Posterior cingulate gyrus (tissue), 11 donors: ENCODE data around the gene HIVEP3.
A peak's percentile ranks its signal among the peaks of the same experiment; 100 is the strongest.
"Not testable (repeated sequence)": the region's sequence is repeated elsewhere in the genome, so short reads cannot be mapped to it uniquely, and the experiment has no call there.

Experiments used
- DNase-seq, 10 donors: peaks; one replicate each; pipeline versions ENCODE4 v3.0.0 to v3.0.0-alpha.2; 2020 to 2021; ENCODE audit warnings: mixed read lengths in 3 of 10
- intact Hi-C: fragments of 100-400 bp; cut with DNase I; formaldehyde crosslinking; loops from one replicate; pipeline ENCODE4 v1.15.1; 2023

Gene HIVEP3

DNA sequence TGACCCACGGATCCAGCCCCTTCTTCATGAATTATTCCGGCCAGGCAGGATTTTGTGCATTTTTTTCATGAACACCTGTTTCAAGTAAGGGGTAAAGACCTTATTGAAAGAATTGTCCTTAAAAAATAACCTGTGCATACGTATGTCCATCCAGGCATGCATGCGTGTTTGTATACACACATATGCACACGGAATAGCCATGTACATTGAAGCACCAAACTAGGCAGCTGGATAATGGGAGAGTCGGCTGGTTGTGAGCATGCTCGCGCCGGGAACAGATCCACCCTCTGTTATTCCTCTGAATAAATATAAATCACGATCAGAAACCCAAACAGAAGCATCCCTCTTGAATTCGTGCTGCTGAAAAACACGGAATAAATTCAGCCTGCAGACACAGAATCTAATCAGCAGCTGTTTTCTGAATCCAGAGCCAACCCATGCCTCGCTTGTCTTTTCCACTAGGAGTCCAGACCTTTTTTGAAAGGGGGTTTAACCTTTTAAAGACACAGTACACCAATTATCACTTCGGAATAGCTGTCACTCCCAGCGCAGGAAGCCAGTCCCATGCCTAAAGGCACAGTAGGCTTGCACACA lies at the start of gene HIVEP3:
Gene HIVEP3, minus strand, starts transcription at position 473 of the 594 bp plus-strand sequence.
- DNase-seq: peak in 9 of 10 donors; percentile 36 to 91 (median 53)
- intact Hi-C loops: loop anchor here (10.0 kb wide), 1 partner anchor 116 kb away; no protein-coding TSS in a partner anchor

DNA sequence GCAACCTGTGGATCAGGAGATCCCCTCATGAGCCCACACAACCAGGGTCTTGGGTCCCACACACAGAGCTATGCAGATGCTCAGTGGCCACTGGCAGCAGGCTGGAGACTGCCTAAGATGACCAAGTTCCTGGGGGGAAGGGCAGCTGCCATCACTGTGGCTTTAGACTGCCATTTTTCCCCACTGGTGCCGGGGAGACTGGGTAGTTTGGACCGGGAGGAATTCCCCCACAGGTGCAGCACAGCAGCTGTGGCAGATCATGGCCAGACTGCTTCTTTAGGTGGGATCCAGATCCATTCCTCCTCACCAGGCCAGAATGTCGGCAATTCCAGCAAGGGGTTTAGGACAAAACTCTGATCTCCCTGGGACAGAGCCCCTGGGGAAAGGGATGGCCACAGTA lies 45.7 kb upstream of the HIVEP3 start:
- intact Hi-C loops: no loop called here
- DNase-seq: no peak

DNA sequence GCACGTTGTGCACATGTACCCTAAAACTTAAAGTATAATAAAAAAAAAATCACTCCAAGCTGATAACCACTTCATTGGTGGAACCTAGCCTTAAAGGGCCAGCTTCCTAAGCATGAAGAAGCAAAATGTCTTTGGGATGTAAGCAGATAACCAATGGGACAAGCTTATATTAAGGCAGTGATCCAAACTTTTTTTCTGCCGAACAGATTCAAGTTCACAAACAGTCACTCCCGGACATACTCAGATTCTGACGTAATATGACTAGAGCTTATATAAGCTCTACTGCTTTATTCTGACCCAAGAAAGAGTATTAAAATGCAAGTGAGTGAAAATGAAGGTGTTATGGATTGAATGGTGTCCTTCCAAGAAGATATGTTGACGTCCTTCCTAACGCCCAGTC lies 44.9 kb upstream of the HIVEP3 start:
- DNase-seq: no peak
- intact Hi-C loops: no loop called here

DNA sequence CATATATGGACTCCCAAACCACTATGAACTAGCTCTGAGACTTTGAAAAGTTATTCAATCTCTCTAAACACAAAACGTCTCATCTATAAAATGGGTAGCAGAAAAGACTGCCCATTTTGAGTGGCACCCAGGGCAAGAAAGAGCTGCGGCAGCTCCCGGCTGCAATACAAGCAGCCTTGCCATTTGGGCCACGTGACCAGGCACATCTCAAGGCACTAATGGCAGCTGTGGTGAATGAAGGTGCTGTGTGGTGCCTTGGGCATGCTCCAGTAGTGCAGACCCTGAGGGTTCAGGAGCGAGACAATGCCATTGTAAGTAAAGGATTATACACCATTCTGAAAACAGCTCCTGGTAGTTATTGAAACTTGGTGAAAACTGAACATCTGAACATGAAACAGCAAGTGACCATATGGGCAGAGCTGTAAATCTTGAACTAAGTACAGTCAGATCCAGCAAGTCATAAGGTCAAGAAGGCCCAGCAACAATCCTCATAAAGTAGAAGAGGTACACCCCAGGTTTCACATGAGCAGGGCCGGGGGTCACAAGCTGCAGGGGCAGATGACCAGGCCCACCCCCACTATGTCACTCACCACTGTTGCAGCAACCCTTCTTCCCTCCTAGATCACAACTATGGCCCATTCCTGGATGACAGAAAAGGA lies 39.4 kb upstream of the HIVEP3 start:
- DNase-seq: no peak
- intact Hi-C loops: no loop called here

DNA sequence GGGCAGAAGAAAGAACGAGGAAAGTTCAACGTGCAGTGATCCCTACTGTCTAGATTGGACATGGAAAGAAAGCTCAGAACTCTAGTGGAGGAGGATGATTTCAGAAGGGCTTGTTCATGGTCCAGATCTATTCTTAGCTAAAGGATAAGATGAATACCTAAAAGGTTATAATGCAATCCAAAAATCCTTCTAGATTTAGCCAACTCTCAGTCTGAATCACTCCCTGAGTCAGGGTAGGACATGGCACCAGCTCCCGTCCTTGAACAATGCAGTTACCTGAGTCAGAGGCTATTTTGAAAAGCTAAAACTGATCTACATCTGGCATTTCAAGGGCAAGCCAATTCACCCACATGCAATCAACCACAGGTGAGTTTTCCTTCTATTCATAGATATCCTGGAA lies 38.8 kb upstream of the HIVEP3 start:
- DNase-seq: no peak
- intact Hi-C loops: no loop called here

DNA sequence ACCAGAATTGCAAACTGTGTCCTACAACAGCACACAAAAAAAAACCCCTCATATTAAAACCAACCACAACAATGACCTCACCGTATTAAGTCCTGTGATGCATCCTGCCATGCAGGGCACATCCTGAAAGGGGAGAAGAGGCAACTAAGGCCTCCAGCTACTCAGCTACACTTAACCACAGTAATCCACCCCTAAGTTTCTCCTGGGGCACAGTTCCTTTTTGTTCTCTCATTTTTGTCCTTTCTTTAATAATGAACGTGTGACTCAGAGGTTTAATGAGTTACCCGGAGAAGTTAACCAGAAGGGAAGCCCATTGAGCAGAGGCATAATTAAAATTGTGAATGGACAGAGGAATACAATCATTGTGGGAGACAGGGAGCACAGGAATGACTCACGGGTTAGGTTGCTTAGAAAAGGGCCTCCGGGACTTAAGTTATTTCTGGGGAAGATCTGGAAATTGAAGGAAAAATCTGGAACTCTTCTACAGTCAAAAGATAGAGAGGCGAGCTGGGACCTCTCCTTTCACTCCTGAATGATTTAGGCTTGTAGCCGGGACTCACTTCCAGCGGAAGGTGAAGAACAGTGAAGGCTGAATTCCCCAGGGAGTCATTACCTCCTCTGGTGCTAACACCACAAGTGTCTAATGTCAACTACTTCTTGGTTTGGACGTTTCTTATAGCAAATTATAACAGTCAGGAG lies 36.9 kb upstream of the HIVEP3 start:
- DNase-seq: no peak
- intact Hi-C loops: no loop called here

DNA sequence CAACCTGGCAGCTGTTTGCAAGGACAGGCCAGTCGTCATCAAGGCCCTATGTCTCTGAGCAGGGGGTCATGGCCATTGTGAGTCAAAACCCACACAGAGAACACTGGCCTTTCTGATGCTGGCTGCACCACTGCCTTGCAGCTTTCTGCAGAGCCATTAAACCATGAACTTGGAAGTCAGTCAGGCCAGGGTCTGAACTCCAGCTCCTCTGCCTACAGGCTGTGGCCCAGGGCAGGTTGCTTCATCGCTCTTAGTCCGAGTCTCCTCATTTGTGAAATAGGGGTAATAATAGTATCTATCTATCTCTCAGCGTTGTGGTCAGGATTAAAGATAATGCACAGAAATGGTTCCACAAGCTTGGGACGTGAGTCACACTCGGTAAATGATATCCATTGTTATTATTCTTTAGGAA lies 35.8 kb upstream of the HIVEP3 start:
- intact Hi-C loops: no loop called here
- DNase-seq: peak in 1 of 10 donors; percentile 71

DNA sequence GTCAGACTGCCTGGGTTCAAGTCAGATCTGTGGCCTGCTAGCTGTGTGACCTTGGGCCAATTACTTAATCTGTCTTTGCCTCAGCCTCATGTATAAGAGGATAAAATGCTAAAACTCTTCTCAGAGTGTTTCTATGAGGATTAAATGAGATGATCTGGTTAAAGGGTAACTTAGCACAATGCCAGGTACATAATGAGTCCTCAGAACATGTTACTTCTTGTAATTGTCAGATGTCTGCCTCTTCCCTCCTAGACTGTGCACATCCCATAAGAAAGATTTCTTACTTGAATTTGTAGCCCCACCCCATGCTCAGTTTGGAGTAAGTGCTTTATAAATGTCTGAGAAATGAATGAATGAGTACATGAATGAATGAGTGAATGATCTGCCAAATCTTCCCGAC lies 34.6 kb upstream of the HIVEP3 start:
- DNase-seq: no peak

DNA sequence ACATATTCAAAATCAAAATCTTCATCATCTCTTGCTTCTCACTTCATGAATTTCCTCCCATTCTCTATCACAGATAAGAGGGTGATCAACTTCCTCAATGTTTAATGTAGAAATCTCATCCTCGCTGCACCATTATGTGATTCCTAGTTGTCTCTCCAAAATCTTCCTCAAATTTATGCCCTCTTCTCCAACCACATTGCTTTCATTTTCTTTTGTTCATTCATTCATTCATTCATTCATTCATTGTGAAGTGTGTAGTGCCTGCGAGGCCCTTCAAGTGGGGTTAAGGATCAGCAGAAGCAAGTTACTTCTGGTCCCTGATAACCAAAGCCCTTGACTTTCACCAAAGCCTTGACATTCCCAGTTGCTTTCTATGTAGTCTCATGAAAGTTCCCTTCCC lies 33.5 kb upstream of the HIVEP3 start:
- no peak for DNase-seq
- intact Hi-C loops: no loop called here

More for the DNA sequence above, 34.6 kb upstream of the HIVEP3 start:
- intact Hi-C loops: no loop called here

DNA sequence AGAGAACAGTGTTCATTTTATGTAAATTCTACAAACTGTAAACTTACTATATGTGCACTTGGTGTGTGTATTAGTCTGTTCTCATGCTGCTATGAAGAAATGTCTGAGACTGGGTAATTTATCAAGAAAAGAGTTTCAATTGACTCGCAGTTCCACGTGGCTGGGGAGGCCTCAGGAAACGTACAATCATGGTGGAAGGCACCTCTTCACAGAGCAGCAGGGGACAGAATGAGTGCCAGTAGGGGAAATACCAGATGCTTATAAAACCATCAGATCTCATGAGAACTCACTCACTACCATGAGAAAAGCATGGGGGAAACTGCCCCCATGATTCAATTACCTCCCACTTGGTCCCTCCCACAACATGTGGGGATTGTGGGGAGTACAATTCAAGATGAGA lies 32.8 kb upstream of the HIVEP3 start:
- not testable (repeated sequence) for DNase-seq

DNA sequence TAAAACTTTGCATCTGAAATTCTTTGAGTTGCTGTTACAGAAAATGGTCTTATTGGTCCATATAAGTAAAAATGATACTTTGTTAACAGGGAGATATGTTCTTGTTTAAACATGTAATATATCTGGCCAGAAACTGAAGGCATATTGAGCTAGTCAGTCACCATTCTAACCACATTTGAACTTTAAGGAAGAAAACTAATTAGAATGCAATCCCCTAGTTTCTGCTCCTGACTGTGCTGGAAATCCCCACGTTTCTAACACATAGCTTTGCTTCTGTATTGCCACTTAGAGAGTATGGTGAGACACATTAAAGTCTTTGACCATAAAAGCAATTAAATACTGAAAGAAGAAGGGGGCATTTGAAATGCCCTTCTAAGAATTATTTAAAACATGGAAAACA lies 32.1 kb upstream of the HIVEP3 start:
- intact Hi-C loops: no loop called here

More for the DNA sequence above, 32.8 kb upstream of the HIVEP3 start:
- intact Hi-C loops: not testable (repeated sequence)

DNA sequence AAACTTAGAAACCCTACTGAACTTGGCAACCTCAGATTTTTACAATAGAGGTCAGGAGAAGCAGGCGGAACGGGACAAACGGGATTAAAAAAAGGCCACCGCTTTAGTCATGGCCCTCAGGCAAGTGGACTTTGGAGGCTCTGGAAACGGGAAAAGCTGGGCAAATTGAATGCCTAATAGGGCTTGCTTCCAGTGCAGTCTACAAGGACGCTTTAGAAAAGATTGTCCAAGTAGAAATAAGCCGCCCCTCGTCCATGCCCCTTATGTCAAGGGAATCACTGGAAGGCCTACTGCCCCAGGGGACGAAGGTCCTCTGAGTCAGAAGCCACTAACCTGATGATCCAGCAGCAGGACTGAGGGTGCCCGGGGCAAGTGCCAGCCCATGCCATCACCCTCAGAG lies 27.2 kb upstream of the HIVEP3 start:
- DNase-seq, intact Hi-C loops: not testable (repeated sequence)

More for the DNA sequence above, 32.1 kb upstream of the HIVEP3 start:
- no peak for DNase-seq

DNA sequence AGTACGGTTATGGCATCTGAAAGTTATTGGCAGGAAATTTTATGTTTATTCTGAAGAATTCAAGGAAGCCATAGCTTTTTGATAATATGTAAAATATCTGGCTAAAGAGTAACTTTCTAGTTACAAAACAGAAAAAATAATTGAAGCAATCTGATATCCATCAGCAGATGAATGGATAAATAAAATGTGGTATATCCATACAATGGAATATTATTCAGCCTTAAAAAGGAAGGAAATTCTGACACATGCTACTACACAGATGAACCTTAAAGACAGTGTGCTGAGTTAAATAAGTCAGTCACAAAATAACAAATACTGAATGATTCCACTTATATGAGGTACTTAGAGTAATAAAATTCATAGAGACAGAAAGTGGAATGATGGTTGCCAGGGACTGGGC lies 25.0 kb upstream of the HIVEP3 start:
- intact Hi-C loops: no loop called here
- no peak for DNase-seq

DNA sequence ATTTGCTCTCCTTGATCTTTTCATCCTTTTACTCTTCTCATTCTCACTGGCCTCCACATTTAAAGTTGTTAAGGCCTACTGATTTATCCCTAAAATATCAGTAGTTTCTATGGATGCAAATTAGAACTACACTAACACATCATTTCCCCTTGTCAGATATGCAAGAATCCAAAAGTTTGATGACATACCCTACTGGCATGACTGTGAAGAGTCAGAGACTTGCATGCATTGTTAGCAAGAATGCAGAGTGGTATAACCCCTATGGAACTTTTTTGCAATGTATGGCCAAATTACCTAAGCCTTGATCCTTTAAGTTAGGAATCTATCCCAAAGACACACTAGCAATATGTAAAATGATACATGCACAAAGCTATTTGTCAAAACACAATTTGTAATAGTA lies 23.6 kb upstream of the HIVEP3 start:
- no peak for DNase-seq
- intact Hi-C loops: no loop called here

DNA sequence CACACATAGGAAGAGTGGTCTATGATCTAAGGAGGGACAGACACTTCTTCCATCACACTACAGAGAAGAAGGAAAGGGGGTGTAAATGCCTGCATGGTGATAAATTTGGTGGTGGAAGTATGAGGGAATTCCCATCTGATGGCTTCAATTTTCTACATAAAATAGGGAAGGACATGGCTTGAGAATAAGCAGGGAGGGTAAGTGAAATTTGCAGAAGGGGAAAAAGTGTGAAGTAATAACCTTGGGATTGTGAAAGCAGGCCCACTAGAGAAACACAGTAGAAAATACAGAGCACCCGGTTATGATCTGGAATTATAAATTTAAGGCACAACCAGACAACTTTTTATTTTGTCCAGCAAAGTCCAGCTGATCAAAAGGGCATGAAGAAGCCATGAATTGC lies 22.7 kb upstream of the HIVEP3 start:
- no peak for DNase-seq
- intact Hi-C loops: no loop called here

DNA sequence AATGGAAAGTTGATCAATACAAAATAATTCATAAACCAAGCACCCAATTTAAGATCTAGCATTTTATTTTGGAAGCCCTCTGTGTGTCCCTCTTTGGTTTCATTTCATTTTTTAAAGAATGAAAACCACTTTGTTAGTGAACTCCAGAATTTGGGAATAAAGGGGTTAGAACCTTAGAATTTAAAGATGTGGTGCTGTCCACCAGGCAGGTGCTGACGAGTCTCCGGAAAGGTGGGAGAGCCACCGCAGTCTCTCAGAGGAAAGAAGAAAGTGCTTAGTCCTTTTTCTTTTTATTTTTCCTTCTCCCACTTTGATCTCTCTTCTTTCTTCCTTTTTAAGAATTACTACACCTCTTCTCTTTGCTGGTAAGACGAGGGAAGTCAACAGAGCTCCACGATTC lies 20.5 kb upstream of the HIVEP3 start:
- intact Hi-C loops: no loop called here
- peak in 1 of 10 donors; percentile 65 for DNase-seq

DNA sequence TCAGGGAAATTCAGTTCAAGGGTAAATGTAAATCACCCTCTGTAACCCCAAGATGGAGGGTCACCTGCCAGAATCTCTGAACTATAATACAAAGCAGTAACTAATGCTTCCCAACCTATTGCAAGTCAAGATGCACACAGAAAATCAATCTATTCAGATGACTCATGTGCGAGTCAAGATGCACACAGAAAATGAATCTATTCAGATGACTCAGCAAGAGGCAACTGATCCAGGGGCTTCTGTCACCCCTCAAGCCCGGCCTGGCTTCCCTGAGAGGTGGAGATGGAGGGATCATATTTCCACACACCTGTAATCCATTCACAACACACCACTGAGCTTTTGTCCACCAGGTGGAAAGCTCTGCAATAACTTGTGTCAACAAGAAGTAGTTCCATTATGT lies 17.4 kb upstream of the HIVEP3 start:
- intact Hi-C loops: no loop called here
- DNase-seq: no peak

DNA sequence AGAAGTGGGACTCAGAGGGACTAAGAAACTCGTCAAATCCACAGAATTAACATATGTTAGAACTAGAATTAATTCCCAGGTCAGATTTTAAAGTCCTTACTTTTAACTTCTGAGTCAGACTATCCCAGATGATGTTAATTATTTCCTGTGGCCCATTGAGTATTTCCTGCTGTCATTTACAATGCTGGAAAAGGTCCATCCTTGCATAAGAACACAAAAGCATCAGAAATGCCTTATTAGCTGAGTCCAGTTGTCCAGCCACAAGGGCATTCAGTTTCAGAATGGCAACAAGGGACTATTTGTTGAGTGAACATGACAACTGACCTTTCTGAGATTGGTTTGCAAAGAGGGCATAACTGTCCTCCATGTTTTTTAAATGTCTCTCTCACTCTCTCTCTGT lies 16.5 kb upstream of the HIVEP3 start:
- no peak for DNase-seq
- intact Hi-C loops: no loop called here

DNA sequence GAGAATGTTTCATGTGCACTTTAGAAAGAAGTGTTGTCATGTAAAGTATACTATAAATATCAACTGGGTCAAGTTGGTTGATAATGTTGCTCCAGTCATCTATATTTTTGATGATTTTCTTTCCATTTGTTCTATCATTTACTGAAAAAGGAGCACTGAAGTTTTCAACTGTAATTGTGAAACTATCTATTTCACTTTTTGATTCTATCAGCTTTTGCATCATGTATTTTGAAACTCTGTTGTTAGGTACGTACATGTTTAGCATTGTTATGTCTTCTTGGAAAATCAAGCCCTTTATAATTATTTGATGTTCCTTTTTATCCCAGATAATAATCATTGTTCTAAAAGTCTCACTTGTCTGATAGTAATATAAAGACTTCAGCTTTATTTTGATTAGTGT lies 14.4 kb upstream of the HIVEP3 start:
- no peak for DNase-seq
- intact Hi-C loops: no loop called here

DNA sequence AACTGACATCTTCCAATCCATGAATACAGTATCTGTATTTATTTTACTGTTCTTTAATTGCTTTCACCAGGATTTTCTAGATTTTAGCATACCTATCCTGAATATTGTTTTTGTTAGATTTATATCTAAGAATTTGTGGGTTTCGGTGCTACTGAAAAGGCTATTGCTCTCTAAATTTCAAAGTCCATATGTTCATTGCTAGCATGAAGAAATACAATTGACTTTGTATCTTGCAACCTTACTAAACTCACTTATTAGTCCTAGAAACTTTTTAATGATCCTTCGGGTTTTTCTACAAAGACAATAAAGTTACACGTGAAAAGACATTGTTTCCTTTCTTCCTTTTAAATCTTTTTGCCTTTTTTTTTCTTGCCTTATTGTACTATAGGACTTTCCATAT lies 12.9 kb upstream of the HIVEP3 start:
- intact Hi-C loops: no loop called here
- no peak for DNase-seq

DNA sequence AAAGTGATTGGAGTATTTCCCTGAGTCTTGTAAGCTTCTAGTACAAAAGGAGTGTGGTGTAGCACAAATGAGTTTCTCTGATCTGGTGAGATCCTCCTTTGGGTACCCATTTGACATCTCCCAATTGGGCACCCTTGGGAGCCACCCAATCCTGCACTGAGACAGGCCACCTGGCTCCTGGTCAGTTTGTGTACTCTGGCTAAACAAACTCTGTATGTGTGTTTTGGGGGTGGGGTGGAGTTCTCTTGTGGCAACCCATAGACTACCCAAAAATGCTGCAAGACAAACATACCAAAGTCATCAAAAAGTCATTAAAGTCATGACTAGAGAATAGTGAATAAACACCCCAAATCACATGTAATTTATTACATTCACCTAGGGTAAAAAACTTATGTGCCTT lies 8.4 kb upstream of the HIVEP3 start:
- intact Hi-C loops: no loop called here
- no peak for DNase-seq

DNA sequence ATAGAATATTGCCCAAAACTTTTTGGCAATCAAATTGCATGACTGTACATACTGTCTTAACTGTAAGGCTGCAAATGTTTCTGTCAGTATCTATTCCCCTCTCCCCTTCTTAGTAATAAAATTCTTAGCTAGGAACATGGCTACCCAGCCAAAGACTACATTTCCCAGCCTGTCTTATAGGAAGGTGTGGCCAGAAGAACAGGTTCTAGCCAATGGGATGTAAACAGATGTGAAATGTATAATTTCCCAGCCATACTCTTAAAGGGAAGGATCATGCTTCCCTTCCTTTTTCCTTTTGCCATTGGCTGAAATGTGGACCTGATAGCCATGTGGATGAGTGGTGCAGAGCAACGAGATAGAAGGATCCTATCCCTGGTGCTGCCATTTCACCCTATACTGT lies 7.0 kb upstream of the HIVEP3 start:
- DNase-seq: no peak
- intact Hi-C loops: no loop called here
